DND-41 (cell line): ENCODE data around the gene COL4A2.

ENCODE experiments used
- ATAC-seq: fragments of 200-7000 bp; cut with Tn5 transposase; 3 replicates; pipeline ENCODE4 v1.9.1; 2021; ENCODE audit warnings: low read depth; ENCODE audit not compliant: insufficient read depth
- DNase-seq: peaks from one replicate; pipeline ENCODE4 v3.0.0-alpha.2; 2020
- H2AFZ ChIP-seq: 2 replicates; pipeline ENCODE4 v1.6.0; 2012; ENCODE audit warnings: low read depth, low read length
- H3K27ac ChIP-seq: 2 replicates; pipeline ENCODE4 v1.5.1; 2012; ENCODE audit warnings: low read length, inconsistent platforms
- H3K27me3 ChIP-seq: fragments of 200-600 bp; sonication (generic); 2 replicates; pipeline ENCODE4 v1.6.0; 2012; ENCODE audit warnings: low read length, mild to moderate bottlenecking, inconsistent platforms; ENCODE audit not compliant: insufficient read depth, poor library complexity
- H3K36me3 ChIP-seq: 2 replicates; pipeline ENCODE4 v1.5.1; 2012; ENCODE audit warnings: low read length, inconsistent platforms; ENCODE audit not compliant: insufficient read depth
- H3K4me1 ChIP-seq: 2 replicates; pipeline ENCODE4 v1.5.1; 2012; ENCODE audit warnings: mild to moderate bottlenecking, low read length; ENCODE audit not compliant: insufficient read depth
- H3K4me2 ChIP-seq: 2 replicates; pipeline ENCODE4 v1.6.0; 2012; ENCODE audit warnings: mild to moderate bottlenecking, moderate library complexity, low read length, inconsistent platforms; ENCODE audit not compliant: insufficient read depth
- H3K4me3 ChIP-seq, 2 experiments: fragments of 200-600 bp in 1 of 2; shearing (Covaris generic) in 1 of 2; 2 replicates each; pipeline ENCODE4 v1.5.1; 2012 to 2016; ENCODE audit warnings: inconsistent platforms in 2 of 2, low read length in 2 of 2, mild to moderate bottlenecking in 2 of 2, low read depth in 1 of 2, moderate library complexity in 1 of 2
- H3K79me2 ChIP-seq: 2 replicates; pipeline ENCODE4 v1.6.0; 2012; ENCODE audit warnings: low read length, inconsistent platforms; ENCODE audit not compliant: insufficient read depth
- H3K9ac ChIP-seq: 2 replicates; pipeline ENCODE4 v1.6.0; 2012; ENCODE audit warnings: low read depth, mild to moderate bottlenecking, inconsistent platforms, low read length, moderate library complexity
- H3K9me3 ChIP-seq: 2 replicates; pipeline ENCODE4 v1.5.1; 2012; ENCODE audit warnings: low read length, moderate library complexity, mild to moderate bottlenecking, inconsistent platforms; ENCODE audit not compliant: insufficient read depth, severe bottlenecking
- H4K20me1 ChIP-seq: 2 replicates; pipeline ENCODE4 v1.6.0; 2012; ENCODE audit warnings: low read length; ENCODE audit not compliant: insufficient read depth
- CTCF ChIP-seq: IDR thresholded peaks from 2 replicates; pipeline ENCODE4 v1.5.1; 2012; ENCODE audit warnings: borderline replicate concordance, low read length, moderate library complexity, mild to moderate bottlenecking; ENCODE audit not compliant: poor library complexity, severe bottlenecking; ENCODE audit errors: extremely low read depth
- EZH2 ChIP-seq: IDR thresholded peaks from 3 replicates; pipeline ENCODE4 v1.6.1; 2012; ENCODE audit warnings: borderline replicate concordance, low read depth, mild to moderate bottlenecking, moderate library complexity, low read length, inconsistent platforms; ENCODE audit not compliant: severe bottlenecking

The COL4A2 gene

GRCh38 chr13:110371550-110372465, 64.7 kb downstream of the COL4A2 start:
- no peak overlapping the region for H3K9ac ChIP-seq
- H3K4me1 ChIP-seq, result no peaks in the 10 kb centered on the region
- H3K4me2 ChIP-seq, result no peak overlapping the region
- no peak overlapping the region for H3K27ac ChIP-seq
- no peak overlapping the region for H3K4me3 ChIP-seq
- no peak for DNase-seq
- no peaks in the 10 kb centered on the region for H3K79me2 ChIP-seq
- no peak for TF ChIP-seq CTCF
- H3K27me3 ChIP-seq, result peaks cover 40% of the 10 kb centered on the region
- H2AFZ ChIP-seq, result no peak overlapping the region
- H3K36me3 ChIP-seq, result no peaks in the 10 kb centered on the region
- H4K20me1 ChIP-seq, result no peaks in the 10 kb centered on the region
- H3K9me3 ChIP-seq, result no peaks in the 10 kb centered on the region
- ATAC-seq, result no peak

- no peak for ATAC-seq
- no peak overlapping the region for H3K4me2 ChIP-seq
- H3K27ac ChIP-seq, result no peak overlapping the region
Observed at GRCh38 chr13:110372676-110373075, 65.6 kb downstream of the COL4A2 start.

GRCh38 chr13:110373617-110374016, 66.5 kb downstream of the COL4A2 start:
- no peaks in the 10 kb centered on the region for H3K9me3 ChIP-seq
- no peak overlapping the region for H2AFZ ChIP-seq
- H3K4me3 ChIP-seq, result no peak overlapping the region
- no peak overlapping the region for H3K9ac ChIP-seq
- H3K27me3 ChIP-seq, result peaks cover 47% of the 10 kb centered on the region
- H3K4me2 ChIP-seq, result no peak overlapping the region
- H3K27ac ChIP-seq, result no peak overlapping the region
- DNase-seq (no peak), ATAC-seq (no peak)
- H3K4me1 ChIP-seq, result no peaks in the 10 kb centered on the region
- TF ChIP-seq EZH2 (no peak), CTCF (no peak)
- H4K20me1 ChIP-seq, result peaks cover 4% of the 10 kb centered on the region; the same call in 1 of the 2 replicates
- no peaks in the 10 kb centered on the region for H3K36me3 ChIP-seq
- H3K79me2 ChIP-seq, result no peaks in the 10 kb centered on the region

More at GRCh38 chr13:110372676-110373075, 65.6 kb downstream of the COL4A2 start:
- Histone ChIP-seq H4K20me1 (peaks cover 4% of the 10 kb centered on the region; the same call in 1 of the 2 replicates), H3K4me1 (no peaks in the 10 kb centered on the region), H3K36me3 (no peaks in the 10 kb centered on the region), H3K9ac (no peak overlapping the region), H2AFZ (no peak overlapping the region), H3K4me3 (no peak overlapping the region), H3K79me2 (no peaks in the 10 kb centered on the region), H3K27me3 (peaks cover 40% of the 10 kb centered on the region), H3K9me3 (no peaks in the 10 kb centered on the region)
- TF ChIP-seq EZH2 (no peak), CTCF (no peak)
- no peak for DNase-seq
